Measurements from ENCODE around the gene JAZF1. TPM values are rescaled to one million over a fixed set of nuclear protein-coding genes. Genes with fewer than 3 reads are reported as not detected.
A peak's percentile ranks its signal among the peaks of the same experiment; 100 is the strongest.

JAZF1 gene
- total RNA-seq, 1 experiment from 2014 or later, result 5.4 TPM

- no peak for DNase-seq (ENCODE audit: low read depth)
These were observed 209.3 kb downstream of the JAZF1 start for GRCh38 chr7:27971171-27971812.

- no peak for DNase-seq (ENCODE audit: low read depth)
These were observed 210.2 kb downstream of the JAZF1 start for GRCh38 chr7:27970350-27970749.

DNA sequence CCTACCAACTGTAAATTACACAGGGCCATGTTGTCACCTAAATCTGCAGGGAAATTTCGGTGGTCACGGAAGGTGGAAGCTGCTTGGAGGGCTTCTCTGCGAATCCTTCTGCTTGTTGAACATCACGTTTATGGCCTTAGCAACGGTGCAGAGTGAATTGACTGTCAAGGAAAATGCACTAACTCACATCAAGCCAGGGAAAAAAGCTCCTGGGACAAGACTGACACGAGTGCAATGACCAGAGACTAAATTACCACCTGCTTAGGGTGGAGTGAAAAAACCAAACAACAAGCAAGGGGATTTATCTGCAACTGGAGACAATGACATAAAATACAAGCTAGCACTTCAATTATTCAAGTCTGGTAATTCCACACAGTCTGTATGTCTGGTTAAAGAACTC lies 211.2 kb downstream of the JAZF1 start:
- DNase-seq (ENCODE audit: low read depth), result no peak

DNA sequence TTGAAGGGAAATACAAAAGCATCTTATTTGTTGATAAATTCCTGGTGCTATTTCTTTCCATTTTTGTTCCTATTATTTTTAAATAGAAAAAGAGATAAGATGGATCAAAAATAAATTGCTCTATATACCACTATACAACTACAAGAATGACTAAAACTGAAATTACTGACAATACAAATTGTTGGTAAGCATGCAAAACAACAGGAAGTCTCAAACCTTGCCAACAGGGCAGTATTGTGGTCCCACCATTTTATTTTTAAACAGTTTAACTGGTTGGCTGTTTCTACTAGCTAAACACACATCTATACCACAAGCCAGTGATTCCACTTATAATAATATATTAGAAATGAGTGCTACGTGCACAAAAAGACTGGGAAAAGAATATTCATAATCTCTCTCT lies 213.0 kb downstream of the JAZF1 start:
- DNase-seq (ENCODE audit: low read depth), result no peak

DNA sequence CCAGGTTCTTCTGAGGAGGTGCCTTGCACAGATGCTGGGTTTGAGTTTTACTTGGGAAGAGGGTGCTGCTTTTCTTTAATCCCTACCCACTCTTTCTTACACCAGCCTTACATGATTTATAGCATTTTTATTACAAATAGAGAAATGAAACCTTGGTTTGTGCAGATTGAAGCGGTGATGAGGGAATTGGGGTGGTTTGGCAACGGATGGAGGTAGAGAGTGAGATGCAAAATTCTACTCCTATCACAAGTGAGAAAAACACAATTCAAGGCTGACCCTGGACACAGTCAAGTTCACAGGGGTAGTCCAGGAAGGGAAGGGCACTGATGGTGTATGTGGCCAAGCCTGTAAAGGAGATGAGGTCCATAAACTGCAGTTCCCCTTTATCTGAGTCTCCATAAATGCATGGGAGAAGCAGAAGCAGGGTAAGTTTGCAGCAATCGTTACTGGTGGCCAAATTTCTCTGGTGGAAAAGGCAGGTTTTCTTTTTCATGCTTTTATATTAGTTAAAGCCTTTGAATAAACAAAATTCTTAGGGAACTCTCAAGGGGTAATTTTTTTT lies 214.3 kb downstream of the JAZF1 start:
- DNase-seq (ENCODE audit: low read depth), result no peak

DNA sequence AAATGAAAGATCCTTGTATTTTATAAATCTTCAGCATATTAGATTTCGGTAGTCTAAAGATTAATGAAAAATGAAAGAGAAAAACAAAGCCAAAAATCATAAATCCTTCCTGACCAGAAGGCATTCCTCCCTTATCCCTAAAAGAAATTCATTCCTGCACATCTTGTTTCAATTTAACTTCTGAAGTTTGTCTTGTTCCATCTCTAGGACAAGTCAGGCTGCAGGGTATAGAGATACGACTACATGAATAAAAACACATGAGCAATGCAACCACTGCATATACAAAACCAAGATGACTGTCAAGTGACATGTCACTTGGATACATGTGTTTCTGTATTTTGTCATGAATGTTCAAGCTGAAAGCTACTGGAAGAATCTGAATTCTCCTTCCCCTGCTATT lies 214.9 kb downstream of the JAZF1 start:
- no peak for DNase-seq (ENCODE audit: low read depth)

DNA sequence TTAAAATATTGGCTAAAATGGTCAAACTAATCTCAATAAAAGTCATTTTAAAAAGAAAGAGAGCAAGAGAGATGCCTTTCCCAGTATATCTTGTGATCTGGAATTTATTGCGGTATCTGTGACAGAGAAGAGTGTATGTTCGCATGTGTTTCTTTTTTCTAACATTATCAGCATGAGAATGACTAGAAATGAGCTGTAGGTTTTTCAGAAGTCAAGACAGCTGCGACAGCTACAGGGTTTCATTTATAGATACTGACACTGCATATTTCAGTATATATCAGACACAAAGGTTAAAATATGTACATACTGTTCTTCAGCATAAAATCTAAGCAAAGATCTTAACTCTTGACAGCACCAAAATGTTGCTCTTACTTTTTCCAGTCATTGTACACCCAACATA lies 215.8 kb downstream of the JAZF1 start:
- no peak for DNase-seq (ENCODE audit: low read depth)

GRCh38 chr7:27963056-27963455 lies 217.5 kb downstream of the JAZF1 start:
- DNase-seq (ENCODE audit: low read depth), result no peak

- DNase-seq (ENCODE audit: low read depth), result no peak
These were observed 218.3 kb downstream of the JAZF1 start for GRCh38 chr7:27962273-27962672.

DNA sequence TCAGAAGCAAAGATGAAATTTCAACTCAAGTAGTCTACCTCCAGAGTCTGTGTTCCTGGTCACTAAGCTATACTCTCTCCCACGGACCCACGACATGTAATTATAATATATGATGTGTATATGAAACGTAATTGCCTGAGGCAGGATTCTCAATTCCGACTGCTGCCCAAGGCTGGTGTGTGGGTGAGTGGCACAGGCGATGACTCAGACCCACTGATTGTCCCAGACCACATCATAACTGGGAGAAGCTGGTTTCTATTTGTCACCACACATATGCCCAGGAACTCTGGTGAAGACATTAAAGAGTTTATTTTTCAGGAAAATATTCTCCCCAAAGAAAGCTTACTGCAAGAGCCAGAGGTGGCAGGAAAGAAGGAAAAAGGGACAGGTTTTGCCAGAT lies 219.3 kb downstream of the JAZF1 start:
- peak; percentile 90 for DNase-seq (ENCODE audit: low read depth)

DNA sequence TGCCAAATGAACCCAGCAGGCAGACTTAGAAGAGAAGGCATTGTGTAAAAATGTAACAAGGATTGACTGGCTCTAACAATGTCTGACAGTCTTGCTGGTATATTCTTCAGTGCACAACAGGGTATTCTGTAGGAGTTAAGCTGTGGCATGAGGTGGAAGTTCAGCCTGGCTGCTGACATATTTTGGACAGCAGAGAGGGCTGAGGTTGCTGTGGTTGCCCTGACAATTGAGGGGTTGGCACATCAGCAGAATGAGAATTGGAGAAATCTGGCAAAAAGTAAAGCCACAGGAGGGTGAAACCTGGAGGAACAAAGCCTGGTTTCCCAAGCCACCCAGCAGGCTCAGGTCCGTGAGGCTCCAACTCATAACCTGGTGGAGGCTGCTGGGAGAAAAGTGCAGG lies 220.2 kb downstream of the JAZF1 start:
- DNase-seq (ENCODE audit: low read depth), result no peak

GRCh38 chr7:27958933-27959548 lies 221.6 kb downstream of the JAZF1 start:
- no peak for DNase-seq (ENCODE audit: low read depth)

GRCh38 chr7:27955596-27955995 lies 225.0 kb downstream of the JAZF1 start:
- DNase-seq (ENCODE audit: low read depth), result no peak

- DNase-seq (ENCODE audit: low read depth), result no peak
These were observed 225.6 kb downstream of the JAZF1 start for GRCh38 chr7:27955011-27955410.

DNA sequence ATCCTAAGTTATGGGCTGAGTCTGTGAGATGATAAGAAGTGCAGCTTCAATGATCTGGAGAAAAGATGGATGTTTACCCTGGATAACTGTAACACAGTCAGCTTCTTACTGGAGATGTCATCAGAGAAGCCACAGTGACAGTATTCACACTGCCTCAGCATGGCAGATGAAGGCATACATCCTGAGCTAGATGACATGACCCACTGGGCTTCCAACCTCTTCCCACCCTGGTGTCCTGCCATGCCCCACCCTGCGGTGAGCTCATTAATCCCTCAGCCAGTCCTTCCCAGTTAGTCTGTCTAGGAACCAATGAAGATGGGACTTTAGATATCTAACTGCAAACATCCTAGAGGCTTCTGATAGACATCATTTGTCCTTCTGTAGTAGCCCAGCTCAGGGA lies 226.8 kb downstream of the JAZF1 start:
- no peak for DNase-seq (ENCODE audit: low read depth)

DNA sequence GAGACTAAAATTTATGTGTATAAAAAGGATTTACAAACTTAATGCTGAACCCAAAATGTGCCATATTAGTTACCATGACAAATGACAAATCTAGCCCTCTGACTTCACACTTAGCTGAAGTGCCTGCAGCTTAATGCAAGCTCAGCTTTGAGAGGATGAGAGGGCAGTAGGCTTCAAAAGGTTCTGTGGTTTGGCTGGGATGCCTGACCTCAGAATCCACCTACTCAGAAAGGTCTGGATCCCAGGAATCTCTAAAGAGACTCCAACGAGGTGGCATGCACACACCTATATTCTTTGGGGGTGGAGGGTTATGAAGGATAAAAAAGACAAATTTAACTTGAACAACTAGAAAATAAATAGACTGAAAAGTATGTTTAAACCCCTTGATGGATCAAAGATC lies 227.2 kb downstream of the JAZF1 start:
- no peak for DNase-seq (ENCODE audit: low read depth)

DNA sequence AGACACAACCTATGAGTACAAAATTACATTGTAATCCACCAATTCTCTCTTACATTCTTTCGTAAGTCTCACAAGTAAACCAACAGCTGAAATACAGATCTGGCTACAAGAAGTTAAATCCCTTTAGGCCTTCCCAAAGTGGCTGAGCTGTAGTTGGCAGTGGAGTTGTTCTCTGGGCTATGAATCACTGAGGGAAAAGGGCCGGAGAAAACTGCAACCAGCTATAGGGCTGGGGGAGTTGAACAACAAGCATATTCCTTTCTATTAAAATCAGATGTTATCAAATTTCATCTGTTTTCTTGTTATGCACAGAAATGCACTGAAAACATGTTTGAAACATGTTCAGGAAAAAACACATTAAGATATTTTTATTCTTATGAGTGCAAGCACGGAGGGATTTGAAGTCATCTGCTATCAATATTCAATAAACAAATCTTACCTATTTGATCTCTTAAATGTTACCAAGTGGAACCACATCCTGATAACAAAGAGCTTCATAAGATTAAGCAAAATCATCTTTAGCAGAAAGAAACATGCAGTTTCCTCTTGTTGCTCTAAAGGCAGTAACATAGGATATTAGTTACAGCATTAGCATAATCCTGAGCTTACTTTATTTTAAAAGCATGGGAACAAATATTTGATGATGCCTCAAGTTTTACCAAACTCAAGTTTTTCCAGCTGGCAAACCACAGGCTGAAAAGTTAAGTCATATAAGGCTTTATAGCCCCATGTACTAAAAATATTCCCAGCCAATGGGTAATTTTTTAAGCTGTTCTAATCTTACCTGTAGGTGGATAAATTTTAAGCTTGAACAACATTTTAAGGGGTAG lies 227.9 kb downstream of the JAZF1 start:
- no peak for DNase-seq (ENCODE audit: low read depth)

- DNase-seq (ENCODE audit: low read depth), result no peak
These were observed 230.5 kb downstream of the JAZF1 start for GRCh38 chr7:27950123-27950522.

DNA sequence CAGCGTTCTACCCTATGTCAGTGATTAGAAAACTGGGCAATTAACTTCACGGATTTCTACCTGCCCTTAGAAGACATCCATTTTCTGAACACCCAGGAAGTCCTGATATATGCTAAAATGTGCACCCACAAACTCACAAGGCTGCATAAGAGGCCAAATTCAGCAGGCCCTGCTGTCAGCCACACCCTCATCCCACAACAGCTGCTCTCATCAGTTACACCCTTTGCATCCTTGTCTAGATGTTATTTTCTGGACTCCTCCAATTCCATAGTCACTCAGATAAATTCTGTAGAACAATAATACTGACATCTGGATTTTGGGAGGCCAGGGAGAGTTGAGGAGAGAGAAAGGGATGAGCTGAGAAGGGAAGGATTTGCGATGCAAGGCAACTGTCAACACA lies 231.7 kb downstream of the JAZF1 start:
- no peak for DNase-seq (ENCODE audit: low read depth)

DNA sequence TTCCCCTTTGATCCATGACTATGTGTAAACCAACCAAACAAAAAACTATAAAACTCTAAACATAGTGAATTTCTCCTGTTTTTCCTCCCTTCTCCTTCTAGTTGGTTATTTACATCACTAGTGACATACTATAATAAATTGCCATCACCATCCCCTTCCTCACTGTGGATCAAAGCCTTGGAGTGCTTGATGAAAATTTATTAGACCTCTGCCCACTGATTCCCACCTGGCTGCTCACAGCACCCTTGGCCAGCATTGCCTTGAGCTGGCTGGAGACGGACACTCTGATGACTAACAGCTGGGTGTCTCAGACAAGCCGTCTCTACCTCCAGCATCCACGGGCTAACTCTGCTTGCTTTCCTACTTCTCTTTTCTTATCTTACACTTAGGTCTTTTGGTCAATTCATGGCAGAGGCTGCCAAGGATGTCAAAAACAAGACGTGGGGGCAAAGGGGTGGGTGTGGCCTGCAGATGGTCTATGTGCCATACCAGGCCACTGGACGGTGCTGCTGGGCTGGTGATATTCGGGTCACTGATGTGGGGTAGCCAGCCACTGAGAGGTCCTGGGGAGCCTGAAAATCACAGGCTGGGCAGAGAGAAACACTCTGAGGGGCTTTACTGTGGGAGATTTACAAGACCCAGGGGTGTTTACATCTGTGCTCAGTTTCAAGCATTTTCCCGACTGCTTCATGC lies 232.9 kb downstream of the JAZF1 start:
- no peak for DNase-seq (ENCODE audit: low read depth)

- no peak for DNase-seq (ENCODE audit: low read depth)
These were observed 234.2 kb downstream of the JAZF1 start for GRCh38 chr7:27946351-27946750.

Data from HT1080 (cell line).